SK-N-MC (cell line): Measurements from ENCODE around the gene KLHL29.

Source experiments
- DNase-seq: peaks from one replicate; pipeline ENCODE4 v3.0.0-alpha.2; 2011; ENCODE audit warnings: low read depth, low spot score
- H3K27ac ChIP-seq: fragments of 200-600 bp; sonication (generic); 2 replicates; pipeline ENCODE4 v1.5.1; 2016; ENCODE audit warnings: mixed run types
- H3K36me3 ChIP-seq: fragments of 200-600 bp; sonication (generic); 2 replicates; pipeline ENCODE4 v1.6.1; 2017; ENCODE audit warnings: antibody characterized with exemption, low read length, mixed read lengths; ENCODE audit not compliant: insufficient read depth
- H3K4me3 ChIP-seq: fragments of 200-600 bp; sonication (generic); 2 replicates; pipeline ENCODE4 v1.5.1; 2016
- H3K9ac ChIP-seq: fragments of 200-600 bp; sonication (generic); 2 replicates; pipeline ENCODE4 v1.8.0; 2017; ENCODE audit warnings: mixed run types, mixed read lengths; ENCODE audit not compliant: insufficient read length
- H3K9me3 ChIP-seq: fragments of 200-600 bp; sonication (generic); 2 replicates; pipeline ENCODE4 v1.6.1; 2017; ENCODE audit warnings: low read depth, mild to moderate bottlenecking, antibody characterized with exemption, low read length, moderate library complexity, mixed read lengths
- EZH2 ChIP-seq: fragments of 200-600 bp; sonication (generic); IDR thresholded peaks from one replicate; pipeline ENCODE4 v1.6.1; 2017; ENCODE audit warnings: antibody characterized with exemption
- FOXP2 ChIP-seq: optimal IDR thresholded peaks from 2 replicates; pipeline ENCODE3; 2011; ENCODE audit warnings: mild to moderate bottlenecking, moderate library complexity; ENCODE audit not compliant: insufficient read depth; ENCODE audit errors: extremely low read length, control extremely low read depth
- POLR2AphosphoS5 ChIP-seq: IDR thresholded peaks from 2 replicates; pipeline ENCODE4 v1.6.1; 2012; ENCODE audit warnings: mild to moderate bottlenecking, low read depth, low read length, borderline replicate concordance

Gene KLHL29

GRCh38 chr2:23459032-23459431 lies 74.1 kb downstream of the KLHL29 start:
- no peak for TF ChIP-seq POLR2AphosphoS5
- TF ChIP-seq FOXP2: no peak
- Histone ChIP-seq H3K9me3 (no peaks in the 10 kb centered on the region), H3K9ac (no peak overlapping the region), H3K4me3 (no peak overlapping the region), H3K27ac (no peak overlapping the region), H3K36me3 (no peaks in the 10 kb centered on the region)
- DNase-seq: no peak

GRCh38 chr2:23460228-23460627 lies 75.2 kb downstream of the KLHL29 start:
- TF ChIP-seq FOXP2 (no peak), POLR2AphosphoS5 (no peak), EZH2 (no peak)
- DNase-seq: no peak
- Histone ChIP-seq H3K4me3 (no peak overlapping the region), H3K9ac (no peak overlapping the region), H3K27ac (no peak overlapping the region), H3K9me3 (no peaks in the 10 kb centered on the region), H3K36me3 (no peaks in the 10 kb centered on the region)

GRCh38 chr2:23460993-23461392 lies 76.0 kb downstream of the KLHL29 start:
- no peaks in the 10 kb centered on the region for H3K9me3 ChIP-seq
- peak overlapping the region; percentile 46; the same call in 1 of the 2 replicates for H3K4me3 ChIP-seq
- no peak for DNase-seq
- TF ChIP-seq EZH2 (no peak), POLR2AphosphoS5 (no peak), FOXP2 (no peak)
- H3K9ac ChIP-seq: no peak overlapping the region
- no peaks in the 10 kb centered on the region for H3K36me3 ChIP-seq
- peak overlapping the region; percentile 47; the same call in 1 of the 2 replicates for H3K27ac ChIP-seq

GRCh38 chr2:23464156-23464555 lies 79.2 kb downstream of the KLHL29 start:
- H3K4me3 ChIP-seq: no peak overlapping the region
- no peak overlapping the region for H3K9ac ChIP-seq
- no peak for DNase-seq
- no peaks in the 10 kb centered on the region for H3K36me3 ChIP-seq
- no peak overlapping the region for H3K27ac ChIP-seq
- TF ChIP-seq POLR2AphosphoS5 (no peak), FOXP2 (no peak), EZH2 (no peak)
- H3K9me3 ChIP-seq: no peaks in the 10 kb centered on the region

GRCh38 chr2:23464905-23465537 lies 80.0 kb downstream of the KLHL29 start:
- TF ChIP-seq POLR2AphosphoS5 (no peak), FOXP2 (no peak), EZH2 (no peak)
- DNase-seq: no peak
- H3K9ac ChIP-seq: no peak overlapping the region
- H3K9me3 ChIP-seq: no peaks in the 10 kb centered on the region
- no peak overlapping the region for H3K27ac ChIP-seq
- H3K4me3 ChIP-seq: no peak overlapping the region
- H3K36me3 ChIP-seq: no peaks in the 10 kb centered on the region

GRCh38 chr2:23465936-23466335 lies 81.0 kb downstream of the KLHL29 start:
- Histone ChIP-seq H3K9me3 (no peaks in the 10 kb centered on the region), H3K9ac (no peak overlapping the region), H3K4me3 (no peak overlapping the region), H3K27ac (no peak overlapping the region), H3K36me3 (no peaks in the 10 kb centered on the region)
- TF ChIP-seq FOXP2: no peak
- no peak for TF ChIP-seq POLR2AphosphoS5
- no peak for TF ChIP-seq EZH2
- DNase-seq: no peak

- no peak for DNase-seq
- H3K9ac ChIP-seq: no peak overlapping the region
- no peaks in the 10 kb centered on the region for H3K9me3 ChIP-seq
- TF ChIP-seq POLR2AphosphoS5 (no peak), EZH2 (no peak), FOXP2 (no peak)
- no peaks in the 10 kb centered on the region for H3K36me3 ChIP-seq
- no peak overlapping the region for H3K27ac ChIP-seq
- H3K4me3 ChIP-seq: no peak overlapping the region
Observed at GRCh38 chr2:23467618-23468017, 82.6 kb downstream of the KLHL29 start.

- DNase-seq: no peak
- TF ChIP-seq POLR2AphosphoS5 (no peak), EZH2 (no peak), FOXP2 (no peak)
- H3K36me3 ChIP-seq: no peaks in the 10 kb centered on the region
- H3K9ac ChIP-seq: no peak overlapping the region
- no peaks in the 10 kb centered on the region for H3K9me3 ChIP-seq
- H3K4me3 ChIP-seq: no peak overlapping the region
- H3K27ac ChIP-seq: no peak overlapping the region
Observed at GRCh38 chr2:23468474-23469141, 83.6 kb downstream of the KLHL29 start.
